GM12873 (cell line): Measurements from ENCODE around the gene RELCH.

Experiments used
- TF ChIP-seq, protein P1 (sequence below): IDR thresholded peaks from 2 replicates; pipeline ENCODE4 v1.5.1; 2012; ENCODE audit warnings: low read depth, mild to moderate bottlenecking, moderate library complexity, low read length, control low read depth; ENCODE audit not compliant: insufficient read depth; ENCODE audit errors: missing control alignments

RELCH gene

DNA sequence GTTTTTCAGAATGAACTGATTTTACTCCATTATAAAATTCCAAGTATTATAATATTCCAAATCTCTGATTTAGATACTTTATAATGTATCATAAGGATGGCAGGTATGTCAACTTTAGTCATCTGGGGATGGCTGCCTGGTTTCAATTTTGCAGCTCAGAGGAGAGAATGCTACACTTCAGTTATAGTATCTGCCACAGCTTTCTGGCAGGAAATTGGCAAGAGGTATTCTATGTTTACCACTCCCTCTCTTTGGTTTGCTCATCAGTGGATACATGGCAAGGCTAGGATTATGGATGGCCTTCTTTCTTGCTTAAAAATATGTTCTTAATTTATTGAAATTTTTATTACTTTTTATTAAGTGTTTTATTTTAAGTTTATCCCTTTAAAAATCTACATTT, 71.0 kb downstream of the RELCH start:
- TF ChIP-seq, protein P1, sequence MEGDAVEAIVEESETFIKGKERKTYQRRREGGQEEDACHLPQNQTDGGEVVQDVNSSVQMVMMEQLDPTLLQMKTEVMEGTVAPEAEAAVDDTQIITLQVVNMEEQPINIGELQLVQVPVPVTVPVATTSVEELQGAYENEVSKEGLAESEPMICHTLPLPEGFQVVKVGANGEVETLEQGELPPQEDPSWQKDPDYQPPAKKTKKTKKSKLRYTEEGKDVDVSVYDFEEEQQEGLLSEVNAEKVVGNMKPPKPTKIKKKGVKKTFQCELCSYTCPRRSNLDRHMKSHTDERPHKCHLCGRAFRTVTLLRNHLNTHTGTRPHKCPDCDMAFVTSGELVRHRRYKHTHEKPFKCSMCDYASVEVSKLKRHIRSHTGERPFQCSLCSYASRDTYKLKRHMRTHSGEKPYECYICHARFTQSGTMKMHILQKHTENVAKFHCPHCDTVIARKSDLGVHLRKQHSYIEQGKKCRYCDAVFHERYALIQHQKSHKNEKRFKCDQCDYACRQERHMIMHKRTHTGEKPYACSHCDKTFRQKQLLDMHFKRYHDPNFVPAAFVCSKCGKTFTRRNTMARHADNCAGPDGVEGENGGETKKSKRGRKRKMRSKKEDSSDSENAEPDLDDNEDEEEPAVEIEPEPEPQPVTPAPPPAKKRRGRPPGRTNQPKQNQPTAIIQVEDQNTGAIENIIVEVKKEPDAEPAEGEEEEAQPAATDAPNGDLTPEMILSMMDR, result no peak

DNA sequence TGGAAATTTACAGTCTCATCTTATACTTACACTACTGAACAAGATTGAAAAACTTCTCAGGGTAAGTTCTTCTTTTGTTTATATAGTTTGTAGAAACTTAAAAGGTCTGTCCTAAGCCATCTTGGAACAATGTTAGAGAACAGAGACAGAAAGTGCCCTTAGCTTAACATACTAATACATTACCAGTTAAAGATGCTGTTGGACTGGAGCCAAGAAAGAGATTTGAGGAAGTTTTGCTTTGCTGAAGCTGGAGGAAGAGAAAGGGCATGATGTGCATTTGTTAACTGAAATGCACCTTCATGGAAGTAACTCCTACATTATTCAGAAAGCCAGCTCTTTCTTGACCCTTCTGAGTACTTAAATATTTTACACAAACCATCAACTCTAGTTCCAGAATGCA, 71.6 kb downstream of the RELCH start:
- TF ChIP-seq, protein P1, result no peak

DNA sequence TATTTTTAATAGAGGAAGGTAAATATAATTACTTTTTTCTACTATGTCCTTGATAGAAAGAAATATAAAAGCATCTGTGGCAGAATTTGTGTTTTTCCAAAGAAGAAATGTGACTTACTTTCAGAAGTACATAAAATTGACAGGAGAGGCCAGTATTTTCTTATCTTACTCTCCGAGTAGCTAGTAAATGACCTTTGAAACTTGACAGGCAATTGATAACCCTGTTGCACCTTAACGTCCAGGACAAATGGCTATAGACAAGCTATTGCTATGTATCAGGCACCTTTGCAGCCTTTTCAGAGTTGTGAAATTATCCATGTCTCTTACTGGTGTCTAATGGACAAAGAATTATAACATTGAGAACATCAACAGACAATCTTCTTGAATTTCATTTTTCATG, 75.0 kb downstream of the RELCH start:
- TF ChIP-seq, protein P1, result no peak

DNA sequence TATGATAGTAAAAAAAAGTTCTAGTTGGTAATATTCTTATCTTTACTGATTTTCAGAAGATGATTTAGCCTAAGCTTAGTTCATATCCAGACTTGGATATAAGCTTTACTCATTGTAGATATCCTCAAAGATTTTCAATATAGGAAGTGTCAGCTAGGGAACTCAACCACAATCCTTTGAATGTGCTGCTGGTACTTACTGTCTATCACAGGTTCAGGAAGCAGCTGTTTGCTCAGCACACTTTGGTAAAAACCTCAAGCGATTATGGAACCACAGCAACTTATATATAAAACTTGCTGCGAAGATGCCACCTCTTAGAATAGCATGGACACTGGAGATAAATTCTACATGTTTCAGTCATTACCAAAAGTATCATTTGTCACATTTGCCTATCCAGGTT, 77.9 kb downstream of the RELCH start:
- TF ChIP-seq, protein P1, result no peak

DNA sequence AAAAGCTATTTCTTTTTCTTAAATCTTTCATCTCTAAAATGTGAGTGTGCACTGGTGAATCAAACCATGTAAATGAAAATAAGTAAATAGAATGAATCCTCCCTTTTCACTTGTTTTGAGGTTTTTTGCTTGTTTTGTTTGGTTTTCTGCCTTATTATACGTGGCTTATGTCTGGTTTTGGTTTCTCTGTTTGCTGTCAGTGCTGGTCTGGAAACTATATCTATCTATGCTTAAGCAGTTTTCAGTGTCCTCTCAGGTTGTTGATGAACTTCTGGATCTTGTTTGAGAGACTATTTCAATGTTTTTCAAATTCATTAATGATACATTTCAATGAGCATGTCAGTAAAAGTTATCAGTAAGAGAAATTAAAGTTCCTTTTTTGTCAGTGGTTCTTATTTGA, 90.0 kb downstream of the RELCH start:
- TF ChIP-seq, protein P1, result no peak

DNA sequence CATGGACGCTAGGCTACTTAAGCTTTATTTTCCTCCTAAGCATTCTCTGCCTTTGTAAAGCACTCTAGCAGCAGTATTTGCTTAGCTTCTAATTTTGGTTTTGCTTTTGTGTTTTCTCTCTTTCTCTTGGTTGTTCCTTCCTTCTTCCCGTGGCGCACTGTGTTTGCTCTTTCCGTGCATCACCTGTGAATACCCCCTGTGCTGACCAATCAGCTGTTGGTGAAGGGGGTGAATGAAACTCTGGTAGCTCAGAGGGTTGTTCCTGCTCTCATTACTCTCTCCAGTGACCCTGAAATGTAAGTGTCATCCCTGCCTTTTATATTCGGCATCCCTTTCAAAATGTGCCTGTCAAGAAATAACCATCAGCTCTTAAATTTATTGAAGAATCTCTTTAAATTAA, 92.5 kb downstream of the RELCH start:
- TF ChIP-seq, protein P1, result no peak

DNA sequence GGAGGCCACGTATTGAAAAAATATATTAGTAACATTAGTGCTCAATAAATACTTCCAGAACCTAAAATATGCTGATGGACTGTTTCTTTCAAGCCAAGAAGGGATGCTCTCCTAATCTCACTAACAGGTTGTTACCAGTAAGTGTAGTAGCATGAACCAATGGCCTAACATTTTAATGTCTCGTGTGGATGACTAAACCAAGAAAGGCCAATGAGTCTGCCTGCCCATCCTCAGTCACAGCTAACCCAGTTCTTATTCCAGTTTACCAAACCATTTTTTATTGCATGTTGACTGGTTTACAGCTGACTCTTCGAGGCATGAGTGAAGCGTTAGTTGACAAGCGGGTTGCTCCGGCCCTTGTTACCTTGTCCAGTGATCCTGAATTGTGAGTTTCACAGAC, 93.0 kb downstream of the RELCH start:
- TF ChIP-seq, protein P1, result no peak
